Transverse colon (tissue), 4 donors: ENCODE results near the gene KRTAP2-4.

Experiments used
- POLR2AphosphoS5 ChIP-seq, 3 donors: sonication (generic); formaldehyde crosslinking; IDR thresholded peaks; one replicate each; pipeline ENCODE4 v1.6.1; 2016; ENCODE audit warnings: antibody characterized with exemption in 3 of 3
- TF ChIP-seq, protein P1 (sequence below), 5 experiments: fragments of 200-600 bp in 3 of 5; fragments of 450-650 bp in 2 of 5; sonication (generic) in 3 of 5; IDR thresholded peaks; 1 replicate in 2 of 5; 2 replicates in 3 of 5; pipeline ENCODE4 v1.5.1; 2016 to 2017; ENCODE audit warnings: antibody characterized with exemption in 5 of 5, inconsistent platforms in 3 of 5, mild to moderate bottlenecking in 2 of 5, moderate library complexity in 1 of 5

DNA sequence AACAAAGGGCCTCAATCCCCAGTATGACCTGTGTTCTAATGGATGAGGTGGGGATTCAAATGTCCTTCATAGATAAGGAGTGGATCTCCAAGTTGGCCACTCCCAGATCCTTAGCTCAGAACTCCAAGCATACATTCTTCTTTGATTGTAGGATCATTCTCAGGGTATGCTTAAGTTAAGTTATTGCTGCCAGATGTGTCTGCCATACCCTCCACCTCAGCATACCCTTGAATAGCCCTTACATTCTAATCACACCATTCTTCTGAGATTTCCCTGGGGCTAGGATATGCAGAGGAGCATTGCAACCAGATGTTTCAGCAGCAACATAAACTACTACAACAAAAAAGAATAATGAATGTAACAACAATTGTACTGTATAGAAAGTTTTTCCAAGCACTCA lies 1.6 kb upstream of the KRTAP2-4 start:
- TF ChIP-seq POLR2AphosphoS5 (IDR thresholded peaks at IDR 0.05), result no peak
- TF ChIP-seq, protein P1, sequence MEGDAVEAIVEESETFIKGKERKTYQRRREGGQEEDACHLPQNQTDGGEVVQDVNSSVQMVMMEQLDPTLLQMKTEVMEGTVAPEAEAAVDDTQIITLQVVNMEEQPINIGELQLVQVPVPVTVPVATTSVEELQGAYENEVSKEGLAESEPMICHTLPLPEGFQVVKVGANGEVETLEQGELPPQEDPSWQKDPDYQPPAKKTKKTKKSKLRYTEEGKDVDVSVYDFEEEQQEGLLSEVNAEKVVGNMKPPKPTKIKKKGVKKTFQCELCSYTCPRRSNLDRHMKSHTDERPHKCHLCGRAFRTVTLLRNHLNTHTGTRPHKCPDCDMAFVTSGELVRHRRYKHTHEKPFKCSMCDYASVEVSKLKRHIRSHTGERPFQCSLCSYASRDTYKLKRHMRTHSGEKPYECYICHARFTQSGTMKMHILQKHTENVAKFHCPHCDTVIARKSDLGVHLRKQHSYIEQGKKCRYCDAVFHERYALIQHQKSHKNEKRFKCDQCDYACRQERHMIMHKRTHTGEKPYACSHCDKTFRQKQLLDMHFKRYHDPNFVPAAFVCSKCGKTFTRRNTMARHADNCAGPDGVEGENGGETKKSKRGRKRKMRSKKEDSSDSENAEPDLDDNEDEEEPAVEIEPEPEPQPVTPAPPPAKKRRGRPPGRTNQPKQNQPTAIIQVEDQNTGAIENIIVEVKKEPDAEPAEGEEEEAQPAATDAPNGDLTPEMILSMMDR (IDR thresholded peaks at IDR 0.05), result no peak
